BJ (cell line): ENCODE measurements around the gene PRG3. TPM values are rescaled to one million over a fixed set of nuclear protein-coding genes. Genes with fewer than 3 reads are reported as not detected.

Experiments
- CTCF ChIA-PET: fragments of 350-600 bp; formaldehyde crosslinking; extraction: SDS; loops from one replicate; lab custom pipeline; 2021; ENCODE audit warnings: antibody characterized with exemption, inconsistent platforms; lab: Yijun Ruan, JAX
- POLR2A ChIA-PET: fragments of 300-600 bp; sonication (Branson Sonifier 250); formaldehyde crosslinking; extraction: SDS; loops from one replicate; lab custom pipeline; 2021; ENCODE audit warnings: antibody characterized with exemption; lab: Charles Lee
- DNase-seq: peaks from one replicate; pipeline ENCODE4 v3.0.0-alpha.2; 2011; ENCODE audit warnings: low read depth
- H3K27me3 ChIP-seq: 2 replicates; pipeline ENCODE4 v1.6.0; 2011; ENCODE audit warnings: low read length; ENCODE audit not compliant: control insufficient read depth, insufficient read depth
- H3K36me3 ChIP-seq: 2 replicates; pipeline ENCODE4 v1.5.1; 2011; ENCODE audit warnings: low read length; ENCODE audit not compliant: control insufficient read depth, insufficient read depth
- H3K4me3 ChIP-seq: 2 replicates; pipeline ENCODE4 v1.5.1; 2011; ENCODE audit warnings: low read depth, mild to moderate bottlenecking, control low read depth, low read length
- polyA plus RNA-seq: library from polyadenylated mRNA; depleted of rRNA; stranded (reverse); fragments of >200 nt; gene quantifications from 2 replicates; pipeline ENCODE4 v1.2.3, GENCODE V29; 2011
- TF ChIP-seq, protein P1 (sequence below): IDR thresholded peaks from 2 replicates; pipeline ENCODE4 v1.5.1; 2011; ENCODE audit warnings: low read depth, mild to moderate bottlenecking, control low read depth, inconsistent platforms, low read length, moderate library complexity; ENCODE audit not compliant: insufficient read depth

The PRG3 gene
- polyA plus RNA-seq, 1 experiment: not detected

DNA sequence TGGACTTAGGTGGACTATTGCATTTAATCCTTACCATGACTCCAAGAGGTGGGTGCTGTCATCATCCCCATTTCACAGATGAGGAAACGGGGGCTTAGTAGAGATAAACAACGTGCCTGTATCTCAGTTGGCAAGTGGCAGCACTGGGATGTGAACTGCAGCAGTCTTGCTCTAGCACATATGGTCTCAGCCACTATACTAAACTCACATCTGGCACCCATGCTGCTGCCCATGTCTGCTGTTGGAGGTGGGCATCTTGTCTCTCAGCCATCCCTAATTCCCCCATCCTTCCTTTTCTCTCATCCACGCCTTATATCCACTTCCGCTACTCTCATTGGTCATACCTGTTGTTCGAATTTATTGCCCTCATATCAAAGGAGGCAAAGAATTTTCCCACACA is 3.8 kb downstream of the PRG3 start:
- Histone ChIP-seq H3K27me3 (peaks cover 4% of the 10 kb centered on the region), H3K36me3 (no peaks in the 10 kb centered on the region), H3K4me3 (no peak overlapping the region)
- TF ChIP-seq, protein P1, sequence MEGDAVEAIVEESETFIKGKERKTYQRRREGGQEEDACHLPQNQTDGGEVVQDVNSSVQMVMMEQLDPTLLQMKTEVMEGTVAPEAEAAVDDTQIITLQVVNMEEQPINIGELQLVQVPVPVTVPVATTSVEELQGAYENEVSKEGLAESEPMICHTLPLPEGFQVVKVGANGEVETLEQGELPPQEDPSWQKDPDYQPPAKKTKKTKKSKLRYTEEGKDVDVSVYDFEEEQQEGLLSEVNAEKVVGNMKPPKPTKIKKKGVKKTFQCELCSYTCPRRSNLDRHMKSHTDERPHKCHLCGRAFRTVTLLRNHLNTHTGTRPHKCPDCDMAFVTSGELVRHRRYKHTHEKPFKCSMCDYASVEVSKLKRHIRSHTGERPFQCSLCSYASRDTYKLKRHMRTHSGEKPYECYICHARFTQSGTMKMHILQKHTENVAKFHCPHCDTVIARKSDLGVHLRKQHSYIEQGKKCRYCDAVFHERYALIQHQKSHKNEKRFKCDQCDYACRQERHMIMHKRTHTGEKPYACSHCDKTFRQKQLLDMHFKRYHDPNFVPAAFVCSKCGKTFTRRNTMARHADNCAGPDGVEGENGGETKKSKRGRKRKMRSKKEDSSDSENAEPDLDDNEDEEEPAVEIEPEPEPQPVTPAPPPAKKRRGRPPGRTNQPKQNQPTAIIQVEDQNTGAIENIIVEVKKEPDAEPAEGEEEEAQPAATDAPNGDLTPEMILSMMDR: no peak
- POLR2A ChIA-PET: no interaction called here
- no peak for DNase-seq
- CTCF ChIA-PET: no interaction called here

DNA sequence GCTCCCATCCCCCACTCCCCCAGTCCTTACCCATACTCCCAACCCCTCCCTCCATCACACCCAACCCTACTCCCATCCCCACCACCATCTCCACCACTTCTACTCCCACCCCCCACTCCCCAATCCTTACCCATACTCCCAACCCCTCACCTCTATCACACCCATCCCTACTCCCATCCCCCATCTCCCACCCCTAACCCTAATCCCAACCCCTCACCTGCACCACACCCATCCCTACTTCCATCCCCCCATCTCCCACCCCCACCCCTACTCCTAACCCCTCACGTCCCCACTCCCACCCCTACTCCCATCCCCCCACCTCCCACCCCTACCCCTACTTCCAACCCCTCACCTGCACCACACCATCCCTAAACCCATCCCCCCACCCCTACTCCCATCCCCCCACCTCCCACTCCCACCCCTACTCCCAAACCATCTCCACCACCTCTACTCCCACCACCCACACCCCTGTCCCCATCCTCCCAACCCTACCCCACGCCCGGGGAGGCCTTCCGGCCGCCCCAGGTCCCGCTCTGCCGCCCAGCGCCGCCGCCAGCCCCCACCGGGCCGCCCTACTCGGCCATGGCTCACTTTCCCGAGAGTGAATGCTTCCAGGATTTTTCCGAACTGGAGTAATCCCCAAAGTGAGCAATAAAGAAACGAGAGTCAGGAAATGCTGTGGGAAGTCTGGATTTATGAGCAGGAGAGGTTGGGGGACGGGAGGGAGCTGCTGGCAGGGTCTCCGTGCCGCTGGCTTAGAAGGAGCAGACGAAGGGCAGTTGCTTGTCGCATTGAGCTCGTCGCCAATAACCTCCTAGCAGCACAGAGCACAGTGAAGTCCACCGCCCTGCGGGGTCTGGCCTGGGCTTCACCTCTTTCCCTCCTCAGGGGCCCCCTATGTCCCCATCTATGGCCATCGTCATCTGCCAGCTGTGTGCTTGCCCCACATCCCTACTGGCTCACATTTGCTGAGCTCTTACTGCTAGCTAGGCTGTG is 4.6 kb downstream of the PRG3 start:
- H3K4me3 ChIP-seq: no peak overlapping the region
- ChIA-PET POLR2A (no interaction called here), CTCF (no interaction called here)
- TF ChIP-seq, protein P1: no peak
- DNase-seq: no peak
- peaks cover 4% of the 10 kb centered on the region for H3K27me3 ChIP-seq
- no peaks in the 10 kb centered on the region for H3K36me3 ChIP-seq

- TF ChIP-seq, protein P1: no peak
- ChIA-PET CTCF (no interaction called here), POLR2A (no interaction called here)
- no peaks in the 10 kb centered on the region for H3K36me3 ChIP-seq
- no peak overlapping the region for H3K4me3 ChIP-seq
- peaks cover 2% of the 10 kb centered on the region; the same call in 1 of the 2 replicates for H3K27me3 ChIP-seq
- no peak for DNase-seq
Observed at GRCh38 chr11:57375490-57375889, 5.5 kb downstream of the PRG3 start.

- no peak for DNase-seq
- Histone ChIP-seq H3K36me3 (no peaks in the 10 kb centered on the region), H3K27me3 (peaks cover 2% of the 10 kb centered on the region; the same call in 1 of the 2 replicates), H3K4me3 (no peak overlapping the region)
- ChIA-PET POLR2A (no interaction called here), CTCF (no interaction called here)
- TF ChIP-seq, protein P1: no peak
Observed at GRCh38 chr11:57374966-57375365, 6.0 kb downstream of the PRG3 start.

DNA sequence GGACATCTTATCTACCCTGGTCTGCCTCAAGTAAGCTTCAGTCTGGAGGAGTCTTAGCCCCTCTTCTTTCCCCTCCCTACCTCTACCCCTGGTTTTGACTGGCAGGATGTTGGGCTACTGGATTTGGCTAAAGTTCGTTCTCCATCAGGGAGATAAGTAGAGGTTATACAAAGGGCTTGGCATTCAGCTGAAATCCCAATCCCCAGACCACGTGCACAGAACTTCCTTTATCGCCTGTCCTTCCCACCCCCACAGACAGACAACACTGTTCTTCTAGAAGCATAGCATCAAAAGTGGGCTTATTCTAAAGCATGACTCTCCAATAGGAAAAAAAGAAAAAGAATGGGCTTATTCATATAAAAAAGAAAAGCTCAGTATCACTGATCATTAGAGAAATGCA is 7.8 kb downstream of the PRG3 start:
- no peaks in the 10 kb centered on the region for H3K36me3 ChIP-seq
- TF ChIP-seq, protein P1: no peak
- no peak overlapping the region for H3K4me3 ChIP-seq
- no peak for DNase-seq
- peaks cover 2% of the 10 kb centered on the region; the same call in 1 of the 2 replicates for H3K27me3 ChIP-seq
- ChIA-PET POLR2A (no interaction called here), CTCF (interaction anchor here (1.2 to 1.8 kb wide), 2 partner anchors 11 to 27 kb away, joined by 3 to 5 read pairs; no protein-coding TSS in a partner anchor)
